ENCODE results near the gene PTTG1IP.
"Not testable (repeated sequence)": the region's sequence is repeated elsewhere in the genome, so short reads cannot be mapped to it uniquely, and the experiment has no call there.

PTTG1IP gene, protein sequence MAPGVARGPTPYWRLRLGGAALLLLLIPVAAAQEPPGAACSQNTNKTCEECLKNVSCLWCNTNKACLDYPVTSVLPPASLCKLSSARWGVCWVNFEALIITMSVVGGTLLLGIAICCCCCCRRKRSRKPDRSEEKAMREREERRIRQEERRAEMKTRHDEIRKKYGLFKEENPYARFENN

DNA sequence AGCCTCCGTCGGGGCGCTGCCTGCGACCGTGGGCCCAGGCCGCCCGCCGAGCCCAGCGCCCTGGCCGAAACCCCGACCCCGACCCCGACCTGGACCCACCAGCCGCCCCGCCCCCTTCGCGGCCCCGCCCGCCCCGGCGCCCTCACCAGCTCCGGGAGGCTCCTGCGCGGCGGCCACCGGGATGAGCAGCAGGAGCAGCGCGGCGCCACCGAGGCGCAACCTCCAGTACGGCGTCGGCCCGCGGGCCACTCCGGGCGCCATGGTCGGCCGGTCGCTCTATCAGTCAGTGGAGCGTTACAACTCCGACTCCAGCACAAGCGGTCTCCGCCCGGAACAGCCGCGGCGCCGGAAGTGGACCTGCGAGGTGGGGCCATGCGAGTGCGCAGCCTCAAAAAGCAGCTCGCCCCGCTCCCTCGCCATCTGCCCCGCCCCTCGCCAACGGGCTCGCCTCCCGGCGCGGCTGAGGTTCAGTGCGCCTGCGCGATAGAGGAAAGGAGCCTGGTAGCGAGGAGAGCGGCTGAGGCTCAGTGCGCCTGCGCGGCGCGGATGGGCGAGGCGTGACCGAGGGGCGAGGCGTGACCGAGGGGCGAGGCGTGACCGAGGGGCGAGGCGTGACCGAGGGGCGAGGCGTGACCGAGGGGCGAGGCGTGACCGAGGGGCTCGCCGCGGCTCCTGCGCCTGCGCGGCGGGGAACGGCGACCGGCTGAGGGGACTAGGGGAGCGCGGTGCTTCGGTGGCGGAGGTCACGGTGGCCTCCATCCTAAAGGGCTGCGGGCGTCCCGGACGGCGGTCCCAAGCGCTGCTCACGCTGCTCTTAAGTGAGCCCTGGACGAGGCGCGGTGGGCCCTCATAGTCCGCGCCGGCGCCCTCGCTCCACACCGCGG is at the start of gene PTTG1IP:
Gene PTTG1IP (minus strand): TSS at position 335 of the 884 bp plus-strand sequence. CDS start 74 bp downstream, at position 261.
- DNase-seq: peak; percentile 99

- no peak for DNase-seq
These were observed 48.4 kb upstream of the PTTG1IP start for GRCh38 chr21:44921928-44922327.

DNA sequence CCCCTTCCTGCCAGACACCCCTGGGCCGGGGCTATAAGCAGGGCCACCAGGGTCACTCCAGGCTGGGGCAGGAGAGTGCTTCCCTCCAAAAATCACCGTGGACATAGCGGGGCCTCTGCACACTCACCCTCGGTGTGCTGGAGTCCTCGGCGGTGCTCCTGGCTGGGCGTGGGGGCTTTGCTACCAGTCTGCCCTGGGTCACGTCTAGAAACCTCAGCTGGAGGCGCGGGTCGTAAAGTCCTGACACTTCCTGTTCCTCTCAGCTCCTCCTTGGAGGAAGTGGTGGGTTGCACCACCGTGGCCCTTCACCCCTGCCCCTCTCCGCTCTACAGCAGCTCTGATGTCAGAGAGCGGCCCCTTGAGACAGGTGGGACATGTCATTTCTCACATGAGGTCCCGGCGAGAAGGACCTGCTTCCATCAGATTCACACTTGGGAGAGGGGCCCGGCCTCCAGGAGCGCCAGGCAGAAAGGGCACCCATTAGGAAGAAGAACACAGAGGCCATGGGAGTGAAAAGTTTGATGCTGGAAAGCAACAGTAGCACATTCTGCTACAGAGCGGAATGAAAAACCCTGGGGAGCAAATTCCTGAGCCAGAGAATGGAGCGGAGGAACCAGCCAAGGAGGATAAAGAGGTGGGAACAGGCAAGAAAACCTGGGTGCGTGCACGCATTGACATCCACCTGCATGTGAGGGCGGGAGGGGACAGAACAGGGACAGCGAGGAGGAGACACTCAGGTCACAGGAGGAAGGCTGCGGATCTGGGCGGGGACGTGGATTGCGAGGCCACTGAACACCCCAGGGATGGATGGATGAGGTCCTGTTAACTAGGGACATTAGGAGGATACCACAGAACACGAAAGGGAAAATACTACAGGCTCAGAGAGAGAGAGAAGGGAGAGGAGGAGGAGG is 47.5 kb upstream of the PTTG1IP start, which contains the start of gene ITGB2:
Gene ITGB2 (minus strand): TSS at position 206 of the 911 bp plus-strand sequence. CDS start 10,117 bp downstream, outside the sequence.
- peak; percentile 68 for DNase-seq

- peak; percentile 49 for DNase-seq
These were observed 46.6 kb upstream of the PTTG1IP start for GRCh38 chr21:44919913-44920693.

DNA sequence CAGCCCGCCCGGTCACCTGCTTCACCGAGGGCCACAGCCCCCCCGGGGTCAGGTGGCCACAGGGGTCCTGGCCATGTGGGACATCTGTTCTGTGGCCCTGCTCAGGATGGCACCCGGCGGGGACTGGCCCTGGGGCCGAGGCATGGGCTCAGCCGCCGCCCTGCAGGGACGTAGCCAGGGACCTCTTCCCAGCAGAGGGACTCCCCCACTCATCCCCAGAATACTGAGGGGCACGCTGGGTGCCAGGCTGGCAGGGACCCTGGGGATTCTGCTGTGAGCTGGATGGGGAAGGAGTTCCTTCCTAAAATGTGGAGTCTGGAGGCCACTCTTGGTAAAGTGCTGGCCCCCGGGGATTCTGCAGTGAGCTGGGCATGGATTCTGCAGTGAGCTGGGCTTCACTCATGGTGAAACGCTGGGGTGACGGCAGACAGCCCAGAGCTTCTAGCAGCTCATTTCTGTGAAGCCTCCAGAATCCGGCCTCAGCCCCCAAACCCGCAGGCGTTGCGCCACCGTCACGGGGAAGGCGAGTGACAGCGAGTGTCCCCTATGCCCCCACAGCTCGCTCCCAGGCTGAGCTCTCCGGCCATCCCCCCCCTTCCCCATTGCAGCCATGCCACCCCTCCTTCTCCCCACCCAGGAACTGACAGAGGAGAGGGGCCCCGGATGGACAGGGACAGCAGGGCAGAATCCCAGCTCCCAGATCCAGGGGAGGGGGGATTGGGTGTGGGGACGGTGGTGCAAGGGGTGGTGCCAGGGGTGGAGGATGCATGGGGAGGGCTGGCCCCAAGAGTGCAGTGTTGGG is 45.8 kb upstream of the PTTG1IP start:
- peak; percentile 30 for DNase-seq

GRCh38 chr21:44918581-44919033 is 45.1 kb upstream of the PTTG1IP start:
- DNase-seq: no peak

GRCh38 chr21:44918107-44918470 is 44.6 kb upstream of the PTTG1IP start:
- DNase-seq: no peak

DNA sequence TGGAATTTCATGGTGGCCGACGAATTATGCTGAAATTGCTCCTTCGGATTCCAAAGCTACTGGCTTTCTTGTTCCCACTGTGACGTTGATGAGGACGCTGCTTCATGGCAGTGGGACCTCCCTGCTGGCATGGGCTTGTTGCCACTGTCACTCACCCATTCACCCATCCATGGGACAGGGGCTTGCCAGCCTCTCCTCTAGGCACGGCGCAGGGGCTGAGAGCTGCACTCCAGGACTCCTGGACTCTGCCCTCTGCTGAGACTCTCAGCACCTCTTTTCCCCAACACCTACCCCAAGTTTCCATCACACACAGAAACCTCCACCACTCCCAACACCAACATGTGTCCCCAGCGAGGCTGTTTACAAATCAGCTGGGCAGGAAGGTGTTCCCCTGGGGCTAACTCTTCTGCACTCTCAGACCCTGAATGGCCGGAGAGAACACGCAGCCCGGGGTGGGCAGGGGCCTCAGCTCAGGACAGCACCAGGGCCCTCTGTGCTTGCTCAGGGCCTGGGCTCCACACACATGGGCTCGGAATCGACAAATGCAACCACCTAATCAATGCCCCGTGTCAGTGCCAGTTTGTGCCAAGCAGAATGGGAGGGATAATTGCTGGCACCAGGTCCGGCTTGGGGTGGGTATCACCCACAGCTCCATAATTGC is 44.1 kb upstream of the PTTG1IP start:
- no peak for DNase-seq

- DNase-seq: peak; percentile 22
These were observed 43.5 kb upstream of the PTTG1IP start for GRCh38 chr21:44916965-44917364.

- peak; percentile 69 for DNase-seq
These were observed 40.8 kb upstream of the PTTG1IP start for GRCh38 chr21:44914176-44914874.

DNA sequence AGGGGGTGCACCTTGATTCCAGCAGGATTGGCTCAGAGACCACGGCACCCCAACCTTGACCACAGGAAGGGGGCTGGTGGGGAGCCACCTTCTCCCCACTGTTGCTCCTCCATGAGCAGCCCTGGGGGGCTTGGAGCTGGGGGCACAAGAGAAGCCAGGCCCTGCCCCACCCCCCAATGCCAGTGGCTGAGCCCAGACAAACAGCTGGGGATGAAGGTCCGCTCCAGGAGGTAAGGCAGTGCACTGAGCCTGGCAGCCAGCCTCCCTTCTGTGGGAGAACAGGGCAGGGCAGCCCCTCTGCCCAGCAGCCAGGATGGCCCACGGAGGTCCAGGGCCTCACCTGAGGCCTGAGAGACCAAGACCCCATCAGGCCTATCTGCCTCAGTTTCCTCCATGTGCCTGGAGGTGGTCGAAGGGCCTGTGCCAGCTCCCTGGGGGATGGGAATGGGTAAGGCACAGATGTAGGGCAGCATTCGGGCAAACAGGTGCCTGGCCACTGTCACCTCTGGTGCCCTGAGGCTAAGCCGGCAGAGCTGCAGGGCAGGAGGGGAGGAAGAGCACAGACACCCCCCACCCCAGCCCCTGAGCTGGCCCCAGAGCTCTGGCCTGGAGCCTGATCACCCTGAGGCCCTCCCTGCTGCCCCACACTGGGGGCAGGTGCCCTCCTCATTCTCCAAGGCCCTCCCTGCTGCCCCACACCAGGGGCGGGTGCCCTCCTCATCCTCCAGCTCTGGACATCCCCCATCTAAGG is 40.1 kb upstream of the PTTG1IP start:
- no peak for DNase-seq

DNA sequence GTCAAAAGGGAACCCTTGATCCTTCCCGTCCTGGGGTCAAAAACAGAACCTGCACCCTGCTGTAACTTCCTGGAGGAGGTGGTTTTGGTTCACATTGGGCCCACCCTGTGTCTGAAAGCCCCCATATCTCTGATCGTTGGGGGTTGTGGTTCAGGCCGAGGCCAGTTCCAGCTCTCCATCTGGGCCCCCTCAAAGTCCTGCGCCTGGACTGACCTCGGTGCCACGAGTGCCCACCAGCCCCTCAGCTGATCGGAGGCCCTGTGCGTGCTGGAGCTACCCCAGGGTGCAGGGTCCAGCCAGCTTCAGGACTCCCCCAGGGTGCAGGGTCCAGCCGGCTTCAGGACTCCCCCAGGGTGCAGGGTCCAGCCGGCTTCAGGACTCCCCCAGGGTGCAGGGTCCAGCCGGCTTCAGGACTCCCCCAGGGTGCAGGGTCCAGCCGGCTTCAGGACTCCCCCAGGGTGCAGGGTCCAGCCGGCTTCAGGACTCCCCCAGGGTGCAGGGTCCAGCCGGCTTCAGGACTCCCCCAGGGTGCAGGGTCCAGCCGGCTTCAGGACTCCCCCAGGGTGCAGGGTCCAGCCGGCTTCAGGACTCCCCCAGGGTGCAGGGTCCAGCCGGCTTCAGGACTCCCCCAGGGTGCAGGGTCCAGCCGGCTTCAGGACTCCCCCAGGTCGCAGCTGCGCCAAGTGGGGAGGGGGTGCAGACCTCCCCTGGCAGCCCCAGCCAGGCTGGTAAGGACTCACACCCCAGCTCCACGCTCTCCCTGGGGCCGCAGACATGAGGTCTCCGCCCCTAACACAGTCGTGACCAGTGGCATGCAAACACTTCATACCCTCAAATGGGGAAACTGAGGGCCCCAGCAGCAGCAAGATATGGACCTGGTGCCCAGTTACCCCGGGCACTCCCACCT is 39.3 kb upstream of the PTTG1IP start:
- DNase-seq: not testable (repeated sequence)

- DNase-seq: no peak
These were observed 38.6 kb upstream of the PTTG1IP start for GRCh38 chr21:44912158-44912473.

DNA sequence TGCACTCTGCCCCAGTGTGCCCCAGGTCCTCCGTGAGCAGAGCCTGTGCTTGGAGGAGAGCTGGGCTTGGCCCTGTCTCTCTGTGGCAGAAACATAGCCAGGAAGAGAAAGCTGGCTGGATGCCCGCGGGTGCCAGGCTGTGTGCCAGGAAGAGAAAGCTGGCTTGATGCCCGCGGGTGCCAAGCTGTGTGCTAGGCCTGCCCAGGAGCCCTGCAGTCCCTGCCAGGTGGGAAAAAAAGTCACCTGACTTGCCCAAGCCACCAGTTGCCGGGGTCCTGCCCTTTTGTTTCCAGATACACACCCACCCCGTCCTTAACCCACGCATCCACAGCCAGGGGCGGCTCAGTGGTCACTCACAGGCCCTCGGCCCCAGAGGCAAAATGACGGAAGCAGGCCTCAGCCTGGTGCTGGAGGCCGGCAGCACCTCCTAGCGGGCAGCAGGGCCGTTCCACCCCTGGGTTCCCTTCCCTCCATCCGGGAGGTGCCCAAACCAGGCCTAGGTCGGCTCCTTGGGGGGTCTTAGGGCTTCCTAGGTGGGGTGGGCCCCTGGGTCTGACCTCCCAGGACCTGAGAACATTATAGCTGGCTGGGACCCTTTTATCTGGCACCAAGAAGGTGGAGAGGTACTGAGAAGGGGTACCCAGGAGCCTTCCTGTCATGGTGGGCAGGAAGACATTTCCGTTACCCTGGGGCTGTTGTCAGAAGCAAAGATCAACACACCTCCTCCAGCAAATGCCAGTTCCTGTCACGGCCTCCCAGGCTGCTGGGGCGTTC is 38.1 kb upstream of the PTTG1IP start:
- peak; percentile 90 for DNase-seq

DNA sequence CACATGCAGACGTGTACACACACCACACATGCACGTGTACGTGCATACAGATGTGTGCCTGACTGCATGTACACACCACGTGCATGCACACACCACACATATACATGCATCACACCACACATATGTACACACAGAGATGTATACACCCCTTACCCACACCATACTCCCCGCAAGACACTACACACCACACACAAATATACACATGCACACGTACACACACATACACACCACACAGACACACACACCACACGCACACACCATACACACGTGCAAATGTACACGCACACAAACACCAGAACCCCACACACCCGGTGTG is 37.5 kb upstream of the PTTG1IP start:
- DNase-seq: no peak

DNA sequence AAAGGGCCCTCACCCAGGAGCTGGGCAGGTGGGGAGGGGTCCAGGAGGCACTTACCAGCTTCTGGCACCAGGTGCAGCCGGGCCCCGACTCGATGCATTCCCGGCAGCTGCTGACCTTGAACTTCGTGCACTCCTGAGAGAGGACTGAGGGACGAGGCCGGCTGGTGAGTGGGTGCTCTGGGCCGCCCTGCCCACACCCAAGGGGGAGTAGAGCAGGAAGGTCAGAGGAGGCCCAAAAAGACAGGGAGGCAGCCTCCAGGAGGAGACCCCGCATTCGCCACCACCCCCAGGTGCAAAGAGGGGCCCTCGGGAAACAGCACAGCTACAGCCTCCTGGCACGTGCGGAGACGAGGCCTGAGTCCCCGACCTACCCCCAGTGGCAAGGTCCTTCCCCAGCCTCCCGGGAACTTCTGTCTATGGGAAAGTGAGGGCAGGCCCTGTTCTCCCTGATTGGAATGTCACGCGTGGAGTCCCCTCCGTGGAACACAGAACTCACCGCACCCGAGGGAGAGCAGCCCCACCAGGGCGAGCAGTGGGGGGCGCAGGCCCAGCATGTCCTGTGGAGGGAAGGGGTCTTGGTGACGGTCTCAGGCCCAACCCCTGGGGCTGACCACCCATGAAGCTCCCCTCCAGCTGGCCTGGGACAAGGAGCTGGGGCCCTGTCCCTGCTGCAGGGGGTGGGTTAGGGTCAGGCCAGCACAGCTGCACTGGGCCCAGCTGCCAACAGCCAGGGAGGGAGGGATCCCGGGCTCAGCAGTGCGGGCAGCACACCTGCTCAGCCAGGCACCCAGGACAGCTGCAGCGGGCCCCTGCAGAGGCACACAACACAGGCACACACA is 37.0 kb upstream of the PTTG1IP start:
- no peak for DNase-seq

DNA sequence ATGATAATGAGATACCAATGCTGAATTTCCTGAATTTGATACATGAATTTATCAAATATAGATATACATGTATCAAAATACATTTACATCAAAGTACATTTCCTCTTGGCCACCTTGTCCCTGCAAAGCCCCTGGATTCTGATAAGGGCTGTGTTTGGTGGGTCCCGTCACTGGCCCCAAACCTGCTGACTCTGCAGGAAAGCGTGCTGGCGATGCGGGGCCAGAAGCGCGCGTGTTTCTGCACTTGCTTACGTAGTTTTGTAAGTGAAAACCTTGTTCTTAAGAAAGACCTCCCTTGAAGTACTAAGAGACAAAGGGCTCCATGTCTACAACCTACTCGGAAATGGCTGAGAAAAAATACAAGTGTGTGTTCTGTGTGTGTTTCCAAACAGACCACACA is 36.2 kb upstream of the PTTG1IP start:
- DNase-seq: no peak

All from CD4-positive, alpha-beta T cell treated with Interleukin-6 for 4 hours (primary cell).